ENCODE results near the gene JMJD7. TPM values are rescaled to one million over a fixed set of nuclear protein-coding genes. Genes with fewer than 3 reads are reported as not detected.

Gene JMJD7
- polyA plus RNA-seq, 1 donor from 2014 or later: 15.6 TPM

GRCh38 chr15:41839781-41840491 lies 12.0 kb downstream of the JMJD7 start:
- H3K27me3 Mint-ChIP-seq: no peaks in the 10 kb centered on the region
- H3K4me3 Mint-ChIP-seq: no peak overlapping the region
- H3K36me3 Mint-ChIP-seq: no peaks in the 10 kb centered on the region
- H3K27ac Mint-ChIP-seq: no peak overlapping the region
- H3K4me1 Mint-ChIP-seq: no peaks in the 10 kb centered on the region
- H3K9me3 Mint-ChIP-seq: no peaks in the 10 kb centered on the region

DNA sequence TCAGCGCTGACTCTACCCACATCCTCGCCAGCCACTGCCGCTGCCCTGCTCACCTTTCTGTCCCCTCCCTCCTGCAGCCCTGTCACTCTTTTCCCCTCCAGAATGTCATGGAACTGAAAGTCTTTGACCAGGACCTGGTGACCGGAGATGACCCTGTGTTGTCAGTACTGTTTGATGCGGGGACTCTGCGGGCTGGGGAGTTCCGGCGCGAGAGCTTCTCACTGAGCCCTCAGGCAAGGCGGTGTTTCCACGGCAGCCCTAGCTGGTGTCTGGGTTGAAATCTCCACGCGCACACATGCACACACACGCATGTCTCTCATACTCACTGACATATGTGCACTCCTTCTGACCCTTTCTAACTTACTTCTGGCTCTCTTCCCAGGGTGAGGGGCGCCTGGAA lies 12.8 kb downstream of the JMJD7 start:
- Mint-ChIP-seq H3K27me3 (no peaks in the 10 kb centered on the region), H3K4me3 (no peak overlapping the region), H3K9me3 (no peaks in the 10 kb centered on the region), H3K27ac (no peak overlapping the region), H3K36me3 (no peaks in the 10 kb centered on the region), H3K4me1 (no peaks in the 10 kb centered on the region)

DNA sequence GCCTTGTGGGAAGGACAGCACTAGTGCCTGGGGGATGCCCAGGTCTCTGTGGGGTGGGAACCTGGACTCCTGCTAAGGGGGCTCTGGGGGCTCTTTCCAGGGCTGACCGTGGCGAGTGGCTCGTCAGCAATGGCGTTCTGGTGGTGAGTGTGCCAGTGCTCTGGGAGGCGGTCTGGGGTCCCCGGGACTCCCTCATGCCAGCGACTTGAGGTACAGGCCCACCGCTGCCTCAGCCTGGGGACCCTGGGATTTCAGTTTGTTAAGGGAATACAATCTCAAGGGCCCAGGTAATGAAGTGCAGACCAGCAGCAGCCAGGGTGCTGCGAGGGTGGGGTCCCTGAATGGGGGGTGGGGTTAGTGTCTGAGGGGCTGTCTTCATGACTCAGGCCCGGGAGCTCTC lies 13.2 kb downstream of the JMJD7 start:
- Mint-ChIP-seq H3K27ac (no peak overlapping the region), H3K36me3 (no peaks in the 10 kb centered on the region), H3K9me3 (no peaks in the 10 kb centered on the region), H3K4me3 (no peak overlapping the region), H3K27me3 (no peaks in the 10 kb centered on the region), H3K4me1 (no peaks in the 10 kb centered on the region)

DNA sequence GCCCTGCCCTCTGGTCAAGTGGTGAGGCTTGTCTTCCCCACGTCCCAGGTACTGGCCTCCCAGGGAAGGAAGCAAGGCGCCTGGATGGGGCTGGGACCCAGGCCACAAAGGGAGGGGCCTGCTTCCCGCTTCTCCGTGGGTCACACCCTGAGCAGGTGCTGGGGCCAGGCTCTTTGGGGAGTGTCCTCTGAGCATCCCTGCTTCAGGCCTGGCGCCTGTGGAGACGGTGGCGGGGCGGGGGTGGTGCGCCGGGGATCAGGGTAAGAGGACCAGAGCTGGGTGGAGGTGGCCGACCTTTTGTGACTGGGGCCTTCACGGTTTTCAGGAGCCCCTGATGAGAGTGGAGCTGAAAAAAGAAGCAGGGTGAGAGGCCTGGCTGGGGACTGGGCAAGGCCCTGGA lies 14.3 kb downstream of the JMJD7 start:
- Mint-ChIP-seq H3K4me1 (no peaks in the 10 kb centered on the region), H3K27ac (no peak overlapping the region), H3K36me3 (no peaks in the 10 kb centered on the region), H3K27me3 (no peaks in the 10 kb centered on the region), H3K9me3 (no peaks in the 10 kb centered on the region), H3K4me3 (no peak overlapping the region)

DNA sequence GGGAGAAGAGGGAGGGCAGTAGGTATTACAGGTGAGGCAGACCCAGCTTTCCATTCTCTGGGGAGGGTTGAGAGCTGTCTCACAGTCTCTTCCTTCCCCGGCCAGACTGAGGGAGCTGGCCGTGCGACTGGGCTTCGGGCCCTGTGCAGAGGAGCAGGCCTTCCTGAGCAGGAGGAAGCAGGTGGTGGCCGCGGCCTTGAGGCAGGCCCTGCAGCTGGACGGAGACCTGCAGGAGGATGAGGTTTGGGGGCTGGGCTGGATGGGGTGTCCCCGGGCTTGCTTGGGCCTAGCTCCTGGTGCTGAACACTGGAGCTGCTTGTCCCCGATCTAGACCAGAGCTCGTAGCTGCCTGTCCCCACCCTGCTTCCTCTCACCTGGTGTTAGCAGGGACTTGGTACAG lies 15.7 kb downstream of the JMJD7 start:
- Mint-ChIP-seq H3K27me3 (no peaks in the 10 kb centered on the region), H3K9me3 (no peaks in the 10 kb centered on the region), H3K27ac (peak overlapping the region in 1 of 3 donors; percentile 53), H3K4me1 (no peaks in the 10 kb centered on the region), H3K36me3 (peaks cover 4% of the 10 kb centered on the region), H3K4me3 (no peak overlapping the region)

GRCh38 chr15:41844814-41845213 lies 16.9 kb downstream of the JMJD7 start:
- H3K4me1 Mint-ChIP-seq: no peaks in the 10 kb centered on the region
- peaks cover 4% of the 10 kb centered on the region for H3K36me3 Mint-ChIP-seq
- H3K27ac Mint-ChIP-seq: no peak overlapping the region
- H3K9me3 Mint-ChIP-seq: no peaks in the 10 kb centered on the region
- H3K4me3 Mint-ChIP-seq: no peak overlapping the region
- no peaks in the 10 kb centered on the region for H3K27me3 Mint-ChIP-seq

GRCh38 chr15:41847206-41847605 lies 19.3 kb downstream of the JMJD7 start:
- Mint-ChIP-seq H3K27ac (peak overlapping the region in 1 of 3 donors; percentile 82), H3K4me3 (no peak overlapping the region), H3K4me1 (peaks cover 0 to 2% (median 0%) of the 10 kb centered on the region in 3 donors)

GRCh38 chr15:41847981-41848380 lies 20.1 kb downstream of the JMJD7 start:
- Mint-ChIP-seq H3K36me3 (peaks cover 4% of the 10 kb centered on the region), H3K27me3 (no peaks in the 10 kb centered on the region), H3K4me3 (no peak overlapping the region), H3K4me1 (peaks cover 0 to 2% (median 0%) of the 10 kb centered on the region in 3 donors), H3K9me3 (no peaks in the 10 kb centered on the region), H3K27ac (no peak overlapping the region)

More at GRCh38 chr15:41847206-41847605, 19.3 kb downstream of the JMJD7 start:
- H3K36me3 Mint-ChIP-seq: peaks cover 4% of the 10 kb centered on the region
- no peaks in the 10 kb centered on the region for H3K9me3 Mint-ChIP-seq
- H3K27me3 Mint-ChIP-seq: no peaks in the 10 kb centered on the region

DNA sequence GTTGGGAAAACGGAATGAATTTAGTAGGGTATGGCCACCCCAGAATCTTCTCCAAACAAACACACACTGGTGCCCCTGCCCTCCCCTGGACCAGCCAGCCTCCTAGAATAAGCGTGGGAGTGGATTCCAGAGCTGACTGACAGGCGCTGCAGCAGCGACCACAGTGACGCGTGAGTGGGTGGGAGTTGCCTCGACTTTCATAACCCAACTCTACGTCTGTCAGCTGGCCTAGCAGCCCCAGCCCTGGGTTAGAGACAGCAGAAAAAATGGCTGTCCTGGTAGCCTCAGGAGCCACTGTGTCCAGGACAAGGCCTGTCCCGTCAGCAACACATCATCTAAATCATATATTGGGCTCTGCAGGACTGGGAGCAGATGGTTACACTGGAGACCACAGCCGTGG lies 20.7 kb downstream of the JMJD7 start:
- Mint-ChIP-seq H3K9me3 (no peaks in the 10 kb centered on the region), H3K4me1 (peaks cover 0 to 2% (median 0%) of the 10 kb centered on the region in 3 donors), H3K4me3 (no peak overlapping the region), H3K27ac (no peak overlapping the region), H3K36me3 (peaks cover 4% of the 10 kb centered on the region), H3K27me3 (peaks cover under 1% of the 10 kb centered on the region)

- Mint-ChIP-seq H3K27me3 (peaks cover 2% of the 10 kb centered on the region), H3K36me3 (peaks cover 4% of the 10 kb centered on the region), H3K4me3 (no peak overlapping the region), H3K4me1 (peaks cover 0 to 2% (median 0%) of the 10 kb centered on the region in 3 donors), H3K27ac (no peak overlapping the region), H3K9me3 (no peaks in the 10 kb centered on the region)
Measured at GRCh38 chr15:41849204-41849603, 21.3 kb downstream of the JMJD7 start.

DNA sequence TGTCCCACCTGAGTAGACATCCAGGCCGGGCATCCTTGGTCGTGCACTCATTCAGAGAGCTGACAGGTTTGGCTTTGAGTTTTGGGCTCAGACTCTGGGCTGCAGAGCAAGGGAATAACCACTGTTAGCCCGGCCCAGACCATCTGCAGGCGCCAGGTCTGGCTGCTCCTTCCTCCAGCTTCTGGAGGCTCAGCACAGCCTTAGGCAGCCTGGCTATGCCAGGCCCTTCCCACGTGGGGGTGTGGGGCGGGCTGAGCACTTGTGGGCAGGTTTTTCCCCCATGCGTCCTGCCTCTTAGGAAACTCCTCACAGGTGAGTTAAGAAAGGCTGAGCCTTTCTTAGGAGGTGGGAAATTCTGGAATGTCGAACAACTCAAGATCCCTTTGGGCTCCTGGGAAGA lies 22.0 kb downstream of the JMJD7 start:
- Mint-ChIP-seq H3K4me3 (no peak overlapping the region), H3K4me1 (peaks cover 0 to 2% (median 0%) of the 10 kb centered on the region in 3 donors), H3K27me3 (peaks cover 2% of the 10 kb centered on the region), H3K36me3 (peaks cover 4% of the 10 kb centered on the region), H3K27ac (peak overlapping the region in 1 of 3 donors; percentile 12), H3K9me3 (no peaks in the 10 kb centered on the region)

GRCh38 chr15:41850482-41851166 lies 22.7 kb downstream of the JMJD7 start:
- peak overlapping the region in 2 of 3 donors; percentile 76 to 77 for H3K27ac Mint-ChIP-seq
- peaks cover 4% of the 10 kb centered on the region for H3K36me3 Mint-ChIP-seq
- H3K4me3 Mint-ChIP-seq: no peak overlapping the region
- H3K4me1 Mint-ChIP-seq: peaks cover 0 to 2% (median 0%) of the 10 kb centered on the region in 3 donors
- H3K9me3 Mint-ChIP-seq: no peaks in the 10 kb centered on the region
- peaks cover 2% of the 10 kb centered on the region for H3K27me3 Mint-ChIP-seq

DNA sequence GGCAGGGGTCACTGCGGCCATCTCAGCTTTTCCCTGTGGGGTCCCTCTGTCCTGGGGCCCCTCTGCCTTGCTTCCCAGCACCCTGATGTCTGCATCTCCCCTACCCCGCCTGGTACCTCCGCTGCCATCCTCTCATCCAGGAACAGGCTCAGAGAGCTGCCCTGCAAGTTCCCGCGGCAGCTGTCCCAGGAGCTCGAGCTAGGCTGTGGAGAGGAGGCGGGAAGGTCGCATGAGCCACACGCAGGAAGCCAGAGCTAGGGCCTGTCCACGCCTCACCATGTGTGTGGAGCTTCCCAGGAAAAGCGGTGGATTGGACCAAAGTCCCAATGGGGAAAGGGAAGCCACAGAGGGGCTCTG lies 23.3 kb downstream of the JMJD7 start:
- peaks cover 4% of the 10 kb centered on the region for H3K36me3 Mint-ChIP-seq
- H3K4me3 Mint-ChIP-seq: no peak overlapping the region
- peaks cover 0 to 2% (median 0%) of the 10 kb centered on the region in 3 donors for H3K4me1 Mint-ChIP-seq
- peak overlapping the region in 1 of 3 donors; percentile 77 for H3K27ac Mint-ChIP-seq
- no peaks in the 10 kb centered on the region for H3K9me3 Mint-ChIP-seq
- H3K27me3 Mint-ChIP-seq: peaks cover 2% of the 10 kb centered on the region

- Mint-ChIP-seq H3K27ac (no peak overlapping the region), H3K4me3 (no peak overlapping the region), H3K9me3 (no peaks in the 10 kb centered on the region), H3K36me3 (peaks cover 4% of the 10 kb centered on the region), H3K27me3 (peaks cover 2% of the 10 kb centered on the region), H3K4me1 (peaks cover 0 to 2% (median 0%) of the 10 kb centered on the region in 3 donors)
Measured at GRCh38 chr15:41851755-41852370, 24.0 kb downstream of the JMJD7 start.

DNA sequence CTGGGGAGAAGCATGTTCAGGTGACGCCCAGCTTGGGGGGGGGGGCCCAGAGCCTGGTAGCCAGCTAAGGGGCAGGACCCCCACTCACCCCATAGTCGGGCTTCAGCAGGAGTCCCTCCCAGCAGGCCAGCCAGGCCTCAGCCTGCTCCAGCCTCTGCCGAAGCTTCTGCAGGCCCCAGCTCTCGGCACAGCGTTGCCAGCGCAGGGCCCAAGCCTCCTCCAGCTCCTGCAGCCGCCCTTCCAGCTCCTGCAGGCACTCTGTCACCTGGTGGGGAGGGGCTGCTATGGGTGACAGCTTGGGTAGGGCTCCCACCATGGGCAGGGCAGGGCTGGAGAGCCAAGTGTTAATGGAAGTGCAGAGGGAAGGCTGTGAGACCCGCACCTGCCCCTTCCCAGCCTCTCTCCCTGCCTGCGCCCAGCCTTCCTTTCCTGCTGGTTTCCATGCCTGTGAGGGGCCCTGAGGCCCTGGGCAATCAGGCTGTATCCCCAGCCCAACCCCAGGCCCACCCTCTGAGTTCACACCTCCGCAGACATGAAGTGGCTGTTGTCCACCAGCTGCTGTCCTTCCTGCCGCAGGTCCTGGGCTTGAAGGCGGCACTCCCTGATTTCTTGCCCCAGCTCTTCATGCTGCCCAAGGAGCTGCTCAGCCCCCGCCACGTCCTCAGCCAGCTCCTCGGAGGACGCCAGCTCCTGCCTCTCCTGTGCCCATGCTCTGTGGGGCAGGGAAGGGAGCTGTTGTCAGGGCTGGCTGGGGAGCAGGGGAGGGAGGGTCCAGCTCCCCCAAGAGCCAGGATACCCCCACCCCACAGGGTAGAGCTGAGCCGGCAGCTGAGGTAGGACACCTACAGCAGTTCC lies 25.1 kb downstream of the JMJD7 start:
- Mint-ChIP-seq H3K27ac (no peak overlapping the region), H3K4me3 (no peak overlapping the region), H3K27me3 (peaks cover 2% of the 10 kb centered on the region), H3K36me3 (peaks cover 4% of the 10 kb centered on the region), H3K9me3 (no peaks in the 10 kb centered on the region), H3K4me1 (peaks cover 0 to 2% (median 0%) of the 10 kb centered on the region in 3 donors)

All from IgD-negative memory B cell (primary cell).